ENCODE measurements around the gene PLEKHH1.

PLEKHH1 gene

GRCh38 chr14:67544590-67544989 is 11.5 kb downstream of the PLEKHH1 start:
- H3K4me3 ChIP-seq (ENCODE audit: low read depth, low read length), result no peak overlapping the region
- TF ChIP-seq CTCF (IDR thresholded peaks at IDR 0.05; ENCODE audit: low read depth, low read length, missing control alignments), result no peak

GRCh38 chr14:67547224-67547780 is 14.2 kb downstream of the PLEKHH1 start:
- in situ Hi-C loops (cut with HindIII; ENCODE audit: low pct_ligation_motif_present, low sequenced_read_pairs), result no loop called here
- no peak for DNase-seq
- Histone ChIP-seq H3K36me3 (replicated peaks) (no peaks in the 10 kb centered on the region), H3K4me3 (ENCODE audit: low read depth, low read length) (no peak overlapping the region), H3K27ac (no peak overlapping the region), H3K27me3 (replicated peaks) (no peaks in the 10 kb centered on the region)
- TF ChIP-seq CTCF (IDR thresholded peaks at IDR 0.05; ENCODE audit: low read depth, low read length, missing control alignments), result no peak

More at GRCh38 chr14:67544590-67544989, 11.5 kb downstream of the PLEKHH1 start:
- in situ Hi-C loops (cut with HindIII; ENCODE audit: low pct_ligation_motif_present, low sequenced_read_pairs), result no loop called here
- DNase-seq, result no peak
- Histone ChIP-seq H3K27me3 (replicated peaks) (no peaks in the 10 kb centered on the region), H3K36me3 (replicated peaks) (no peaks in the 10 kb centered on the region), H3K27ac (no peak overlapping the region)

- in situ Hi-C loops (cut with HindIII; ENCODE audit: low pct_ligation_motif_present, low sequenced_read_pairs), result no loop called here
- no peak for TF ChIP-seq CTCF (IDR thresholded peaks at IDR 0.05; ENCODE audit: low read depth, low read length, missing control alignments)
- Histone ChIP-seq H3K36me3 (replicated peaks) (no peaks in the 10 kb centered on the region), H3K27me3 (replicated peaks) (no peaks in the 10 kb centered on the region), H3K4me3 (ENCODE audit: low read depth, low read length) (no peak overlapping the region), H3K27ac (no peak overlapping the region)
- no peak for DNase-seq
Measured at GRCh38 chr14:67549734-67550133, 16.6 kb downstream of the PLEKHH1 start.

- TF ChIP-seq CTCF (IDR thresholded peaks at IDR 0.05; ENCODE audit: low read depth, low read length, missing control alignments), result no peak
Measured at GRCh38 chr14:67551123-67551522, 18.0 kb downstream of the PLEKHH1 start.

GRCh38 chr14:67551940-67552339 is 18.9 kb downstream of the PLEKHH1 start:
- DNase-seq, result no peak
- H3K4me3 ChIP-seq (ENCODE audit: low read depth, low read length), result no peak overlapping the region
- no peak for TF ChIP-seq CTCF (IDR thresholded peaks at IDR 0.05; ENCODE audit: low read depth, low read length, missing control alignments)
- no peak overlapping the region for H3K27ac ChIP-seq
- in situ Hi-C loops (cut with HindIII; ENCODE audit: low pct_ligation_motif_present, low sequenced_read_pairs), result no loop called here
- no peaks in the 10 kb centered on the region for H3K27me3 ChIP-seq (replicated peaks)
- H3K36me3 ChIP-seq (replicated peaks), result no peaks in the 10 kb centered on the region

More at GRCh38 chr14:67551123-67551522, 18.0 kb downstream of the PLEKHH1 start:
- no peaks in the 10 kb centered on the region for H3K36me3 ChIP-seq (replicated peaks)
- in situ Hi-C loops (cut with HindIII; ENCODE audit: low pct_ligation_motif_present, low sequenced_read_pairs), result no loop called here
- no peak for DNase-seq
- H3K27ac ChIP-seq, result no peak overlapping the region
- no peaks in the 10 kb centered on the region for H3K27me3 ChIP-seq (replicated peaks)
- H3K4me3 ChIP-seq (ENCODE audit: low read depth, low read length), result no peak overlapping the region

- TF ChIP-seq CTCF (IDR thresholded peaks at IDR 0.05; ENCODE audit: low read depth, low read length, missing control alignments), result no peak
- H3K36me3 ChIP-seq (replicated peaks), result no peaks in the 10 kb centered on the region
- in situ Hi-C loops (cut with HindIII; ENCODE audit: low pct_ligation_motif_present, low sequenced_read_pairs), result no loop called here
- no peak overlapping the region for H3K27ac ChIP-seq
- H3K27me3 ChIP-seq (replicated peaks), result no peaks in the 10 kb centered on the region
- no peak overlapping the region for H3K4me3 ChIP-seq (ENCODE audit: low read depth, low read length)
- no peak for DNase-seq
Measured at GRCh38 chr14:67553547-67553946, 20.5 kb downstream of the PLEKHH1 start.

Measured in brain microvascular endothelial cell (primary cell).